Measurements from ENCODE around the gene FAM20A. TPM values are rescaled to one million over a fixed set of nuclear protein-coding genes. Genes with fewer than 3 reads are reported as not detected.

Gene FAM20A
- total and polyA plus RNA-seq, 9 of the 15 experiments (the other 6 are each of a cell fraction or from before 2014, with no cell fraction given), result 0.07 TPM; not detected in 8

- BruUV-seq (replicated peaks), result no TSS peak
- Histone ChIP-seq H3K9me3 (replicated peaks; ENCODE audit: control insufficient read depth, insufficient read depth, low read depth, low read length) (no peaks in the 10 kb centered on the region), H3K27ac (ENCODE audit: extremely low read depth, low read depth, low read length) (no peak overlapping the region), H3K79me2 (ENCODE audit: control insufficient read depth, insufficient read depth, low read length) (no peaks in the 10 kb centered on the region), H2AFZ (ENCODE audit: low read depth, low read length) (no peak overlapping the region), H3K4me2 (ENCODE audit: insufficient read depth, low read length) (no peak overlapping the region), H3K4me1 (replicated peaks in 1 of 2; ENCODE audit: control insufficient read depth in 2 of 2, insufficient read depth in 2 of 2, low read length in 2 of 2) (peaks cover 0 to 17% of the 10 kb centered on the region in 2 experiments; a peak in 2 of 5 replicates), H4K20me1 (replicated peaks; ENCODE audit: control insufficient read depth, insufficient read depth, low read length) (no peaks in the 10 kb centered on the region), H3K9me1 (ENCODE audit: control insufficient read depth, insufficient read depth, low read length) (no peaks in the 10 kb centered on the region), H3K4me3 (no peak overlapping the region), H3K27me3 (ENCODE audit: control insufficient read depth in 2 of 2, insufficient read depth in 2 of 2, low read length in 2 of 2) (peaks cover 22 to 24% of the 10 kb centered on the region in 2 experiments), H3K36me3 (ENCODE audit: control insufficient read depth, insufficient read depth, low read length) (no peaks in the 10 kb centered on the region), H3K9ac (ENCODE audit: insufficient read depth in 1 of 2, low read depth in 2 of 2, low read length in 2 of 2) (no peak overlapping the region)
- intact Hi-C loops (cut with micrococcal nuclease), result no loop called here
- DNase-seq (ENCODE audit: extremely low read depth in 1 of 4, low spot score in 3 of 4) (no peak), ATAC-seq (no peak), FAIRE-seq (no peak)
- ChIA-PET POLR2A (interaction anchor here (0.6 kb wide), 1 partner anchor 109 kb away, joined by 3 read pairs; no protein-coding TSS in a partner anchor), CTCF (ENCODE audit: low intra/inter-chr PET ratio) (no interaction called here)
- 0% methylated on average over 4 of the region's 4 CpGs for WGBS (ENCODE audit: insufficient coverage, low coverage, missing lambda C conversion rate)
- no peak for TF ChIP-seq ELF4 (CRISPR knock-in tag; IDR thresholded peaks at IDR 0.05)
- no peak for TF ChIP-seq SNIP1 (IDR thresholded peaks at IDR 0.05; ENCODE audit: low read depth)
- no peak for TF ChIP-seq ZSCAN29 (IDR thresholded peaks at IDR 0.05)
- no peak for TF ChIP-seq E2F4 (CRISPR knock-in tag; IDR thresholded peaks at IDR 0.05; ENCODE audit: low read depth)
- no peak for TF ChIP-seq RFX7 (CRISPR knock-in tag; IDR thresholded peaks at IDR 0.05)
- TF ChIP-seq WHSC1 (IDR thresholded peaks at IDR 0.05; ENCODE audit: low read length), result no peak
- no peak for TF ChIP-seq ZNF444 (CRISPR knock-in tag; IDR thresholded peaks at IDR 0.05)
- no peak for TF ChIP-seq CBFB (CRISPR knock-in tag; IDR thresholded peaks at IDR 0.05)
- TF ChIP-seq ZNF511 (CRISPR knock-in tag; IDR thresholded peaks at IDR 0.05), result no peak
- in situ Hi-C loops (cut with MboI), result no loop called here
Observed at GRCh38 chr17:68598074-68598473, 3.1 kb downstream of the FAM20A start.

All from K562 (cell line).